IMR-90 (cell line): ENCODE results near the gene CFAP58.

ENCODE experiments used
- CEBPB ChIP-seq: IDR thresholded peaks from 2 replicates; pipeline ENCODE4 v1.6.1; 2012; ENCODE audit warnings: low read depth, low read length, improper control_type of control experiment
- POLR2A ChIP-seq: IDR thresholded peaks from 2 replicates; pipeline ENCODE4 v1.6.1; 2012; ENCODE audit warnings: mild to moderate bottlenecking, low read depth, low read length
- RAD21 ChIP-seq: IDR thresholded peaks from 2 replicates; pipeline ENCODE4 v1.6.1; 2012; ENCODE audit warnings: low read length, improper control_type of control experiment
- RFX5 ChIP-seq: IDR thresholded peaks from 2 replicates; pipeline ENCODE4 v1.8.0; 2012; ENCODE audit warnings: low read depth, mild to moderate bottlenecking, low read length, moderate library complexity
- TF ChIP-seq, protein P1 (sequence below): conservative IDR thresholded peaks from 2 replicates; pipeline ENCODE4 v1.5.1; 2012; ENCODE audit warnings: mild to moderate bottlenecking, low read depth, low read length, improper control_type of control experiment

DNA sequence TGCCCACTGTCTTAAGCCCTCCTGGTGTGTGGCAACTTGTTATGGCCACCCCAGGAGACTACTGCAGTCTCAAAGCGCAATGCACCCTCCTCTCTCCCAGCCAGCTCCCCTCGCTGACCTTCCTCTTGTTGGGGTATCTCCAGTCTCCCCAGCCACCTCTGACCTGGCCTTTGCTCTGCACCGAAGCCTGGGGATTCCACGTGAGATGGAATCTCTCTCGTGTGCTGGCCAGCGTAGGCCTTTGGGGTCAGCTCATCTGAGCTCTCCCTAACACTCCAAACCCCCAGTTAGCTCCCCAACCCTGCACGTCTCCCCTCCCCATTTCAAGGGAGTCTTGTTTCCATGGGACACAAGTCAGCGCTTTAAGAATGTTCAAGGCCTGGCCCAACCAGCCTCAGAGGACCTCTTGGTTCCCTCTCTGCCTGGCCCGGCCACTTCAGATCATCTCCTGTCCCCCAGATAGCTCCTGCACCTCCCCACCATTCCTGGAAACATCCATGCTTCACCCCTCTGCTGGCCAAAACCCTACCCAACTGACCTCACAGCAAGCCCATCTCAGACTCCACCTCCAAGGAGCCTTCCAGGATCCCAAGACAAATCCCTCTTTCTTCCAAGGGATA is 26.5 kb upstream of the CFAP58 start:
- no peak for TF ChIP-seq RAD21
- no peak for TF ChIP-seq POLR2A
- no peak for TF ChIP-seq CEBPB
- TF ChIP-seq, protein P1, sequence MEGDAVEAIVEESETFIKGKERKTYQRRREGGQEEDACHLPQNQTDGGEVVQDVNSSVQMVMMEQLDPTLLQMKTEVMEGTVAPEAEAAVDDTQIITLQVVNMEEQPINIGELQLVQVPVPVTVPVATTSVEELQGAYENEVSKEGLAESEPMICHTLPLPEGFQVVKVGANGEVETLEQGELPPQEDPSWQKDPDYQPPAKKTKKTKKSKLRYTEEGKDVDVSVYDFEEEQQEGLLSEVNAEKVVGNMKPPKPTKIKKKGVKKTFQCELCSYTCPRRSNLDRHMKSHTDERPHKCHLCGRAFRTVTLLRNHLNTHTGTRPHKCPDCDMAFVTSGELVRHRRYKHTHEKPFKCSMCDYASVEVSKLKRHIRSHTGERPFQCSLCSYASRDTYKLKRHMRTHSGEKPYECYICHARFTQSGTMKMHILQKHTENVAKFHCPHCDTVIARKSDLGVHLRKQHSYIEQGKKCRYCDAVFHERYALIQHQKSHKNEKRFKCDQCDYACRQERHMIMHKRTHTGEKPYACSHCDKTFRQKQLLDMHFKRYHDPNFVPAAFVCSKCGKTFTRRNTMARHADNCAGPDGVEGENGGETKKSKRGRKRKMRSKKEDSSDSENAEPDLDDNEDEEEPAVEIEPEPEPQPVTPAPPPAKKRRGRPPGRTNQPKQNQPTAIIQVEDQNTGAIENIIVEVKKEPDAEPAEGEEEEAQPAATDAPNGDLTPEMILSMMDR: no peak
- no peak for TF ChIP-seq RFX5
